ENCODE data around the gene MZB1. TPM values are rescaled to one million over a fixed set of nuclear protein-coding genes. Genes with fewer than 3 reads are reported as not detected.

The MZB1 gene
- total and polyA plus RNA-seq, 4 donors: 1.8 to 23.7 (median 1.8) TPM

DNA sequence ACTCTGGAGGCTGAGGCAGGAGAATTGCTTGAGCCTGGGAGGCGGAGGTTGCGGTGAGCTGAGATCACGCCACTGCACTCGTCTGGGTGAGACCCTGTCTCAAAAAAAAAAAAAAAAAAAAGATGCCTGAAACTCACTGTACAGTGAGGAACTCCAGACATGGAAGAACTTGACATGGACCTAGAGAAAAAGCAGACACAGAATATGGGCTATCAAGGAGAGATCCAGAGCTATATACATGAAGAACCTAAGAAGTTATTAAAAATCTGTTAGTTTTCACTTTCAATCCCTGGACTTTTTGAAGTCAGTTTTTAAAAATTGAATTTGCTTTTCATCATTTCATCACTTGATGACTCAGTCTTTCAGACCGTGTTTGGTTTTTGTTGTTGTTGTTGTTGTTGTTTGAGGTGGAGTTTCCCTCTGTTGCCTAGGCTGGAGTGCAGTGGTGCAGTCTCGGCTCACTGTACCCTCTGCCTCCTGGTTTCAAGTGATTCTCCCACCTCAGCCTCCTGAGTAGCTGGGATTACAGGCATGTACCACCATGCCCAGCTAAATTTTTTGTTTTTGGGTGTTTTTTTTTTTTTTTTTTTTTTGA, 27.8 kb downstream of the MZB1 start:
- Histone ChIP-seq H3K4me1 (ENCODE audit: control insufficient read depth in 4 of 4, insufficient read depth in 4 of 4, low read length in 3 of 4) (no peaks in the 10 kb centered on the region), H3K9ac (ENCODE audit: low read depth in 1 of 2, low read length in 2 of 2) (no peak overlapping the region), H3K4me3 (ENCODE audit: low read depth in 1 of 3, low read length in 3 of 3) (no peak overlapping the region), H3K27ac (ENCODE audit: low read depth in 1 of 2, low read length in 2 of 2) (no peak overlapping the region), H3K9me3 (ENCODE audit: control insufficient read depth in 4 of 4, low read length in 3 of 4) (no peaks in the 10 kb centered on the region), H3K36me3 (ENCODE audit: control insufficient read depth in 4 of 4, insufficient read depth in 3 of 4, low read depth in 1 of 4, low read length in 3 of 4) (peaks cover 14 to 26% (median 22%) of the 10 kb centered on the region in 4 donors), H3K27me3 (ENCODE audit: control insufficient read depth in 4 of 4, insufficient read depth in 4 of 4, low read length in 3 of 4) (no peaks in the 10 kb centered on the region)
- TF ChIP-seq JUND (IDR thresholded peaks at IDR 0.05) (no peak), ATF3 (IDR thresholded peaks at IDR 0.05) (no peak)
- no peak for DNase-seq (ENCODE audit: low spot score)
- 86% methylated on average over 6 of the region's 6 CpGs for WGBS

- Histone ChIP-seq H3K4me3 (ENCODE audit: low read depth in 1 of 3, low read length in 3 of 3) (no peak overlapping the region), H3K36me3 (ENCODE audit: control insufficient read depth in 4 of 4, insufficient read depth in 3 of 4, low read depth in 1 of 4, low read length in 3 of 4) (peaks cover 2 to 11% (median 10%) of the 10 kb centered on the region in 4 donors), H3K27me3 (ENCODE audit: control insufficient read depth in 4 of 4, insufficient read depth in 4 of 4, low read length in 3 of 4) (no peaks in the 10 kb centered on the region), H3K27ac (ENCODE audit: low read depth in 1 of 2, low read length in 2 of 2) (no peak overlapping the region), H3K9me3 (ENCODE audit: control insufficient read depth in 4 of 4, low read length in 3 of 4) (no peaks in the 10 kb centered on the region), H3K4me1 (ENCODE audit: control insufficient read depth in 4 of 4, insufficient read depth in 4 of 4, low read length in 3 of 4) (no peaks in the 10 kb centered on the region), H3K9ac (ENCODE audit: low read depth in 1 of 2, low read length in 2 of 2) (no peak overlapping the region)
- no peak for TF ChIP-seq TAF1 (conservative IDR thresholded peaks at IDR 0.05)
- no peak for TF ChIP-seq EGR1 (IDR thresholded peaks at IDR 0.05; ENCODE audit: low read depth in 2 of 2)
- no peak for TF ChIP-seq FOXA1 (IDR thresholded peaks at IDR 0.05)
- no peak for TF ChIP-seq RXRA (IDR thresholded peaks at IDR 0.05)
- no peak for TF ChIP-seq FOXA2 (IDR thresholded peaks at IDR 0.05)
- TF ChIP-seq NR2F2 (IDR thresholded peaks at IDR 0.05): no peak
- no peak for DNase-seq (ENCODE audit: low spot score)
- WGBS: 97% methylated on average over 4 of the region's 4 CpGs
Measured at GRCh38 chr5:139360384-139360783, 29.3 kb downstream of the MZB1 start.

- no peak overlapping the region for H3K9ac ChIP-seq (ENCODE audit: low read depth in 1 of 2, low read length in 2 of 2)
- TF ChIP-seq ZBTB33 (IDR thresholded peaks at IDR 0.05) (no peak), TAF1 (conservative IDR thresholded peaks at IDR 0.05) (no peak), FOXA2 (IDR thresholded peaks at IDR 0.05) (no peak), ATF3 (IDR thresholded peaks at IDR 0.05) (no peak), RXRA (IDR thresholded peaks at IDR 0.05) (no peak), YY1 (IDR thresholded peaks at IDR 0.05) (no peak), FOXA1 (IDR thresholded peaks at IDR 0.05) (no peak), EGR1 (IDR thresholded peaks at IDR 0.05; ENCODE audit: low read depth in 2 of 2) (no peak), HNF4G (IDR thresholded peaks at IDR 0.05) (no peak), RAD21 (IDR thresholded peaks at IDR 0.05) (no peak), HNF4A (conservative IDR thresholded peaks at IDR 0.05) (no peak), SP1 (IDR thresholded peaks at IDR 0.05) (no peak), GABPA (IDR thresholded peaks at IDR 0.05 in 1 of 2, conservative IDR thresholded peaks at IDR 0.05 in 1 of 2) (no peak), JUND (IDR thresholded peaks at IDR 0.05) (no peak), REST (IDR thresholded peaks at IDR 0.05) (no peak), NR2F2 (IDR thresholded peaks at IDR 0.05) (no peak)
- TF ChIP-seq, protein P1, sequence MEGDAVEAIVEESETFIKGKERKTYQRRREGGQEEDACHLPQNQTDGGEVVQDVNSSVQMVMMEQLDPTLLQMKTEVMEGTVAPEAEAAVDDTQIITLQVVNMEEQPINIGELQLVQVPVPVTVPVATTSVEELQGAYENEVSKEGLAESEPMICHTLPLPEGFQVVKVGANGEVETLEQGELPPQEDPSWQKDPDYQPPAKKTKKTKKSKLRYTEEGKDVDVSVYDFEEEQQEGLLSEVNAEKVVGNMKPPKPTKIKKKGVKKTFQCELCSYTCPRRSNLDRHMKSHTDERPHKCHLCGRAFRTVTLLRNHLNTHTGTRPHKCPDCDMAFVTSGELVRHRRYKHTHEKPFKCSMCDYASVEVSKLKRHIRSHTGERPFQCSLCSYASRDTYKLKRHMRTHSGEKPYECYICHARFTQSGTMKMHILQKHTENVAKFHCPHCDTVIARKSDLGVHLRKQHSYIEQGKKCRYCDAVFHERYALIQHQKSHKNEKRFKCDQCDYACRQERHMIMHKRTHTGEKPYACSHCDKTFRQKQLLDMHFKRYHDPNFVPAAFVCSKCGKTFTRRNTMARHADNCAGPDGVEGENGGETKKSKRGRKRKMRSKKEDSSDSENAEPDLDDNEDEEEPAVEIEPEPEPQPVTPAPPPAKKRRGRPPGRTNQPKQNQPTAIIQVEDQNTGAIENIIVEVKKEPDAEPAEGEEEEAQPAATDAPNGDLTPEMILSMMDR (IDR thresholded peaks at IDR 0.05; ENCODE audit: low read depth, low read length, missing input control): no peak
- TF ChIP-seq, protein P2, sequence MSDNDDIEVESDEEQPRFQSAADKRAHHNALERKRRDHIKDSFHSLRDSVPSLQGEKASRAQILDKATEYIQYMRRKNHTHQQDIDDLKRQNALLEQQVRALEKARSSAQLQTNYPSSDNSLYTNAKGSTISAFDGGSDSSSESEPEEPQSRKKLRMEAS (IDR thresholded peaks at IDR 0.05): no peak
Measured at GRCh38 chr5:139358064-139358463, 31.6 kb downstream of the MZB1 start.

More at GRCh38 chr5:139358064-139358463, 31.6 kb downstream of the MZB1 start:
- H3K27ac ChIP-seq (ENCODE audit: low read depth in 1 of 2, low read length in 2 of 2): no peak overlapping the region
- no peak for DNase-seq (ENCODE audit: low spot score)
- H3K36me3 ChIP-seq (ENCODE audit: control insufficient read depth in 4 of 4, insufficient read depth in 3 of 4, low read depth in 1 of 4, low read length in 3 of 4): peaks cover 0 to 2% (median under 1%) of the 10 kb centered on the region in 4 donors
- H3K27me3 ChIP-seq (ENCODE audit: control insufficient read depth in 4 of 4, insufficient read depth in 4 of 4, low read length in 3 of 4): no peaks in the 10 kb centered on the region
- H3K4me3 ChIP-seq (ENCODE audit: low read depth in 1 of 3, low read length in 3 of 3): no peak overlapping the region
- H3K9me3 ChIP-seq (ENCODE audit: control insufficient read depth in 4 of 4, low read length in 3 of 4): no peaks in the 10 kb centered on the region
- no peaks in the 10 kb centered on the region for H3K4me1 ChIP-seq (ENCODE audit: control insufficient read depth in 4 of 4, insufficient read depth in 4 of 4, low read length in 3 of 4)
